Activated CD4-positive, alpha-beta T cell treated with anti-CD3 and anti-CD28 coated beads for 36 hours (primary cell): ENCODE measurements around the gene SLC25A25. TPM values are rescaled to one million over a fixed set of nuclear protein-coding genes. Genes with fewer than 3 reads are reported as not detected.
"Not testable (repeated sequence)": the region's sequence is repeated elsewhere in the genome, so short reads cannot be mapped to it uniquely, and the experiment has no call there.

Source experiments
- ATAC-seq: fragments of 200-7000 bp; cut with Tn5 transposase; one replicate; pipeline ENCODE4 v1.10.0; 2021; ENCODE audit warnings: mild to moderate bottlenecking, moderate library complexity
- CTCF ChIA-PET: fragments of 350-600 bp; sonication (Branson Sonifier 250); formaldehyde crosslinking; loops from one replicate; lab custom pipeline; 2021; ENCODE audit warnings: antibody characterized with exemption; lab: Charles Lee
- POLR2A ChIA-PET: fragments of 350-600 bp; sonication (Branson Sonifier 250); formaldehyde crosslinking; loops from one replicate; lab custom pipeline; 2021; ENCODE audit warnings: antibody characterized with exemption, inconsistent platforms; lab: Charles Lee
- DNase-seq: peaks from one replicate; pipeline ENCODE4 v3.0.0-alpha.2; 2020
- H3K27ac Mint-ChIP-seq: one replicate; pipeline ENCODE4 v1.8.0; 2021; ENCODE audit warnings: mixed read lengths
- H3K27me3 Mint-ChIP-seq: one replicate; pipeline ENCODE4 v1.8.0; 2021; ENCODE audit warnings: mixed read lengths
- H3K36me3 Mint-ChIP-seq: one replicate; pipeline ENCODE4 v1.8.0; 2021; ENCODE audit warnings: low read depth, mixed read lengths
- H3K4me1 Mint-ChIP-seq: one replicate; pipeline ENCODE4 v1.8.0; 2021; ENCODE audit warnings: mixed read lengths
- H3K4me3 Mint-ChIP-seq: one replicate; pipeline ENCODE4 v1.8.0; 2021; ENCODE audit warnings: mild to moderate bottlenecking, moderate library complexity, mixed read lengths
- H3K9me3 Mint-ChIP-seq: one replicate; pipeline ENCODE4 v1.8.0; 2021; ENCODE audit warnings: low read depth, mixed read lengths
- intact Hi-C, 2 experiments: fragments of 100-400 bp; cut with DNase I in 1 of 2; cut with micrococcal nuclease in 1 of 2; formaldehyde crosslinking; loops; one replicate each; pipeline versions ENCODE4 v1.14.2 to v1.15.1; 2022 to 2024; cut with DNase I, micrococcal nuclease
- total RNA-seq, 2 experiments: library from RNA; stranded (reverse); gene quantifications; one replicate each; pipeline ENCODE4 v1.2.3, GENCODE V29; 2021

The SLC25A25 gene
- total RNA-seq, 2 experiments from 2014 or later, result 6.9 to 10.8 TPM

DNA sequence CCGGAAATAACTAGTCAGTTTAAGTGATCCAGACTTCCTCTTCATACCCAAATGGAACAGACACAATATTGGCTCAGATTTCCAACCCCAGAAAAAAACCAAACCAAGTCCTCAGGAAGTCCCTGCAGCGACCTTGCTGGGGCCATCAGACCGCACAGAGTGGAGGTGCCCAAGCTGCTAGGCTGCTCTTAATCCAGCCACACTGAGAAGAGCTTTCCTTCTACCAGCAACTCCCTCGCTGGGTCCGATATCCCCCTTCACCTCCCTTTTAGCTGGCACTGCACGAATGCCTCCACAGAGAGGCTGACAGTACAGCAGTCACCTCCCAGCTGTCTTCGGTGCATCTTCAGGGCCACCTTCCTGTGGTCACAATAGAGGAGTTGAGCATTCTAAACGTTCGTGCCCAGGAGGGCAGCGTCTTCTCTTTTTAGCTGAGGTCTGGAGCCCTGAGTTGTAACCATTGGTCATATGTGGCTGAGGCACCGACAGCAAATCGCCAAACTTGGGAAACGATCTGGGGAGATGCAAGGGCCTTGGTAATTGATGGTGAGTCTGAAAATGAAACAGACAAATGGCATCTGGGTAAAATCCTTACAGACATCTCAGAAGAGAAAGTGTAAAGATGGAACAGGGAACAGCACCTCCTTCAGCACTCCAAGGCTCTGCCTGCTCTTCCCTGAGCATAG lies 6.6 kb upstream of the SLC25A25 start:
- Mint-ChIP-seq H3K27me3 (no peaks in the 10 kb centered on the region), H3K27ac (peak overlapping the region; percentile 76), H3K4me1 (peaks cover 42% of the 10 kb centered on the region), H3K9me3 (no peaks in the 10 kb centered on the region), H3K4me3 (peak overlapping the region; percentile 34), H3K36me3 (peaks cover 13% of the 10 kb centered on the region)
- DNase-seq (no peak), ATAC-seq (peak; percentile 33)
- ChIA-PET CTCF (interaction anchor here (0.6 to 1.5 kb wide), 5 partner anchors 8 to 457 kb away, joined by 3 to 8 read pairs (median 4); no protein-coding TSS in a partner anchor), POLR2A (no interaction called here)
- intact Hi-C loops, result loop anchor here (10.0 kb wide), 2 partner anchors 277 to 837 kb away; partner anchors contain the start of gene CDK9 (in 1 of the 2)

- no peaks in the 10 kb centered on the region for H3K9me3 Mint-ChIP-seq
- intact Hi-C loops, result loop anchor here (10.0 kb wide), 2 partner anchors 277 to 837 kb away; partner anchors contain the start of gene CDK9 (in 1 of the 2)
- no peak for DNase-seq
- CTCF ChIA-PET, result interaction anchor here (0.6 to 1.7 kb wide), 6 partner anchors 9 to 121 kb away, joined by 3 to 8 read pairs (median 4); no protein-coding TSS in a partner anchor
- peaks cover 43% of the 10 kb centered on the region for H3K4me1 Mint-ChIP-seq
- POLR2A ChIA-PET, result no interaction called here
- H3K27ac Mint-ChIP-seq, result peak overlapping the region; percentile 76
- no peaks in the 10 kb centered on the region for H3K27me3 Mint-ChIP-seq
- no peak overlapping the region for H3K4me3 Mint-ChIP-seq
- H3K36me3 Mint-ChIP-seq, result peaks cover 13% of the 10 kb centered on the region
- ATAC-seq, result no peak
Measured at GRCh38 chr9:128062279-128062678, 5.8 kb upstream of the SLC25A25 start.

DNA sequence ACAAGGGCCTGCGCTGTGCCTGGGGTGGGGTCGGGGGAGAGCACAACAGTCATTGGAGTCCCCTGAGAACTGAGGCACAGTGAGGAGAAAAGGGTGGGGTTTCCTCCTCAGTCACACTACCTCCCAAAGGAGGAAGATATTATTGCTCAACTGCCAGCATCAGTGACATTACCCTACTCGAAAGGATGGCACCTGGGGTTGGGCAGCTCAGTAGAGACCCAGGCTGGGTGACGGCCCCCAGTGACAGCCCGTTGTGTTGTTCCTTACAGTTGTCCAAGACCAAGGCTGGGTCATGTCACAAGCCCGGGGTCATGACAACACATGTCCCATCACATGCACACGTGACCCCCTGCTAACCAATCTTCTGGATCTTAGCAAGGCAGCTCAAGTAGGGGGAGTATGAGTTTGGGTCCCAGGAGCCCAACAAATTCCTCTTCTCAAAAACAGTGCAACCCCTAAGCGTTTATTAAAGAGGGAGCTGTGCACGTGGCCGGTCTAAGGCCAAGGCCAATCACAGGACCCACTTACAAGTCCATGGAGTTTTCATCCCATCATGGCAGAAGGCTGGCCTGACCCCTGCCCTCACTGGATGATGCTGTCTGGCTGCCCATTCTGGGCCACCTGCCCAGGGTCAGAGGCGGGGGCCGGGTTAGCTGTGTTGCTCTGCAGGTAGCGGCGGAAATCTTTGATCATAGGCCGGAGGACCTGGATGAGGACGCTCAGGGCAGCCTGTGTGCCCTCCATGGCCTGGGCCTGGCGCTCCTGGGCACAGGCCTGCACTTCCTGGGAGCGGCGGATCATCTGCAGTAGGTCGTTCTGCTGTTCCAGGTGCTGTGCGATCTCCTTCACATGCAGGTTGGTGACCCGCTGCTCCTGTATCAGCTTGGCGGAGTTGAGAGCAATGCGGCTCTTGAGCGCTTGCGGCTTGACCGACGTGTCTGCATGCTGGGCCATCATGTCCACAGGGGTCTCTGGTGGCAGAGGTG lies 4.9 kb upstream of the SLC25A25 start:
- Mint-ChIP-seq H3K4me1 (peaks cover 43% of the 10 kb centered on the region), H3K9me3 (no peaks in the 10 kb centered on the region), H3K4me3 (no peak overlapping the region), H3K36me3 (peaks cover 13% of the 10 kb centered on the region), H3K27me3 (no peaks in the 10 kb centered on the region), H3K27ac (no peak overlapping the region)
- DNase-seq (no peak), ATAC-seq (no peak)
- ChIA-PET CTCF (interaction anchor here (0.6 to 3.5 kb wide), 4 partner anchors 9 to 122 kb away, joined by 3 to 15 read pairs (median 4); no protein-coding TSS in a partner anchor), POLR2A (interaction anchor here (0.6 kb wide), 1 partner anchor 13 kb away, joined by 3 read pairs; no protein-coding TSS in a partner anchor)
- intact Hi-C loops, result loop anchor here (10.0 kb wide), 2 partner anchors 278 to 838 kb away; partner anchors contain the start of gene CDK9 (in 1 of the 2)

DNA sequence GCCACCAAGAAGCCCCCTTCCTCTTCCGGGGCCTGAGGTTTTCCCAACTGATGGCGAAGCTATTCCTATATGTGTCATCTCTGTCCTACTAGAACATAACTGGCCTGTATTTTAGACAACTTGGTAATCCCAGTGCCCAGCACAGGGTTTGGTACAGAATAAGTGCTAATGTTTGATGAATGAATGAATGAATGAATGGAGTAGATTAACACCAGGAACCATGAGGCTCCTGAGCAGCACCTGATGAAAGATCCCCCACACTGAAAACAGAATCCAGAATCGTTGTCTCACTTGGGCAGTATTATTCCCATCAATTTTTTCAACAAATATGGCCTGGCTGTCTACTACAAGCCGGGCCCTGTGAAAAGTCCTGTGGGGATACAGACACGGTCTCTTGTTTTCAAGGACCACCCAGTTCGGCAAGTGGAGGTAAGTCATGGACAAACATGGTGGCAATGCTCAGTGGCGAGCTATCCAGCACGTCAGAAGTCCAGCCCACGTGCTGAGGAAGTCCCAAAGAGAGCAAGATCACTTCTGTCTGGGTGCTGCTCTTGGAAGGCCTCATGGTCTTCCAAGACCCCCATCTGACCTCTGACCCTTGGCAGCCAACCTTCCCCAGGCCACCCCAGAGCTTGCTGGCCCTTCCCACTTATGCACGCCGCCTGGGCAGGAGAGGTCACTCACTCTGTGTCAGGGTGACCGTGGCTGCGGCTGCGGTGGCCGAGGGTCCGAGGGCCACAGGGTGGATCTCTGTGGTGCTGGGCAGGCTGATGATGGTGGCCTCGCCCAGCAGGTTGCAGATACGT lies 1.9 kb upstream of the SLC25A25 start:
- Mint-ChIP-seq H3K9me3 (no peaks in the 10 kb centered on the region), H3K4me1 (peaks cover 52% of the 10 kb centered on the region), H3K27me3 (no peaks in the 10 kb centered on the region), H3K36me3 (peaks cover 20% of the 10 kb centered on the region), H3K4me3 (no peak overlapping the region), H3K27ac (no peak overlapping the region)
- intact Hi-C loops, result loop anchor here (2.0 to 10.0 kb wide), 9 partner anchors 35 to 961 kb away; partner anchors contain the start of genes CDK9 (in 1 of the 2), DPM2 (in 1 of the 2), KYAT1 (in 1 of the 2) and LRRC8A (in 1 of the 2)
- CTCF ChIA-PET, result interaction anchor here (0.6 to 3.5 kb wide), 9 partner anchors 9 to 223 kb away, joined by 3 to 15 read pairs (median 3); no protein-coding TSS in a partner anchor
- DNase-seq (no peak), ATAC-seq (no peak)
- POLR2A ChIA-PET, result interaction anchor here (0.9 to 1.0 kb wide), 2 partner anchors 23 to 32 kb away, joined by 3 to 4 read pairs; no protein-coding TSS in a partner anchor

GRCh38 chr9:128066713-128067644 lies 1.1 kb upstream of the SLC25A25 start, which contains the start of gene NAIF1:
TSS of gene NAIF1 (minus strand) at chr9:128067320. CDS start at chr9:128067101, 219 bp downstream.
- POLR2A ChIA-PET, result interaction anchor here (0.6 to 2.5 kb wide), 5 partner anchors 27 to 291 kb away, joined by 3 to 10 read pairs (median 3); no protein-coding TSS in a partner anchor
- Mint-ChIP-seq H3K9me3 (no peaks in the 10 kb centered on the region), H3K27me3 (no peaks in the 10 kb centered on the region), H3K36me3 (peaks cover 14% of the 10 kb centered on the region), H3K4me1 (peaks cover 49% of the 10 kb centered on the region), H3K27ac (no peak within 1 kb of the TSS), H3K4me3 (no peak within 1 kb of the TSS)
- intact Hi-C loops, result loop anchor here (1.0 to 10.0 kb wide), 18 partner anchors 27 to 960 kb away; partner anchors contain the start of genes BBLN (in 1 of the 2), CDK9 (in 1 of the 2), DPM2 (in 1 of the 2) and GOLGA2 (in 1 of the 2)
- ATAC-seq (peak; percentile 77), DNase-seq (peak; percentile 98)
- CTCF ChIA-PET, result interaction anchor here (0.6 to 2.8 kb wide), 17 partner anchors 10 to 163 kb away, joined by 3 to 12 read pairs (median 4); no protein-coding TSS in a partner anchor

DNA sequence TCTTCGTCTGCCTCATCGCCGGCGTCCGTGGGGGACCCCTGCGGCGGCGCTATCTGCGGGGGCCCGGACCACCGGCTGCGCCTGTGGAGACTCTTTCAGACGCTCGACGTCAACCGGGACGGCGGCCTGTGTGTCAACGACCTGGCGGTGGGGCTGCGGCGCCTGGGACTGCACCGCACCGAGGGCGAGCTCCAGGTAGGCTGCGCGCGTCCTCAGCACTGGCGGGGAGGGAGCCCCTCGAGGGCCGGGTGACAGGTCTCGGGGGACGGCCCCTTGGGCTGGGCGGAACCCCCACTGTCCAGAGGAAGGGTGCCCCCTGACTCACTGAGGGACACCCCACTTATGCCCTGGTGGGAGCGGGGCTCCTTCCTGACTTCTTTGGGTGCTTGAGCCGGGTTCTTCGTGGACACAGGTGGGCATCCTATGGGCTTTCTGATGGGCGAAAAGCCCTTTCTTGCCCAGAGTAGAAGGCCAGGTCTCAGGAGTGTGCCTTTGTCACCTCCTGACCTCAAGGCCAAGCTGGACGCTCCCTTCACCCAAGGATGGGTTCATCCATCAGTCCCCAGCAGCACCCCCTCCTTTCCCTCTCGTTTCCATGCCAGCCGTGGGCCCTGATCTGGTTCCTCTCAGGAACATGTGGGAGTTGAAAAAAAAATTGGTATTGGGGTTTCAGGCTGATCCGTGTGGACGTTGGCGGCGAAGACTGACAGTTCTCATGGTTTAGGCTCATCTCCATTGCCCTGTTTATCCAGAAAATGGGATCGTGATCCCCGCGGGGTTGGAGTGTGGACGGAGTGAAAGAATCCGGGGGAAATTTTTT lies 564 bp downstream of the SLC25A25 start:
- Mint-ChIP-seq H3K4me3 (no peak overlapping the region), H3K9me3 (no peaks in the 10 kb centered on the region), H3K36me3 (peaks cover 10% of the 10 kb centered on the region), H3K27me3 (no peaks in the 10 kb centered on the region), H3K27ac (peak overlapping the region; percentile 90), H3K4me1 (peaks cover 58% of the 10 kb centered on the region)
- POLR2A ChIA-PET, result interaction anchor here (0.6 to 2.5 kb wide), 3 partner anchors 11 to 35 kb away, joined by 3 to 10 read pairs (median 4); no protein-coding TSS in a partner anchor
- CTCF ChIA-PET, result interaction anchor here (0.7 to 1.7 kb wide), 2 partner anchors 10 to 33 kb away, joined by 4 to 12 read pairs; no protein-coding TSS in a partner anchor
- ATAC-seq (no peak), DNase-seq (peak; percentile 68)
- intact Hi-C loops, result loop anchor here (1.0 to 10.0 kb wide), 13 partner anchors 41 to 959 kb away; partner anchors contain the start of genes CDK9 (in 1 of the 2), FPGS (in 1 of the 2), KYAT1 (in 1 of the 2) and LRRC8A (in 1 of the 2)

- peaks cover 10% of the 10 kb centered on the region for H3K36me3 Mint-ChIP-seq
- intact Hi-C loops, result no loop called here
- no peaks in the 10 kb centered on the region for H3K9me3 Mint-ChIP-seq
- ATAC-seq, result no peak
- peaks cover 44% of the 10 kb centered on the region for H3K4me1 Mint-ChIP-seq
- peak overlapping the region; percentile 88 for H3K27ac Mint-ChIP-seq
- ChIA-PET POLR2A (interaction anchor here (0.6 kb wide), 2 partner anchors 19 to 93 kb away, joined by 4 to 6 read pairs; no protein-coding TSS in a partner anchor), CTCF (no interaction called here)
- H3K4me3 Mint-ChIP-seq, result no peak overlapping the region
- DNase-seq, result no peak
- H3K27me3 Mint-ChIP-seq, result no peaks in the 10 kb centered on the region
Measured at GRCh38 chr9:128070874-128071273, 2.8 kb downstream of the SLC25A25 start.

DNA sequence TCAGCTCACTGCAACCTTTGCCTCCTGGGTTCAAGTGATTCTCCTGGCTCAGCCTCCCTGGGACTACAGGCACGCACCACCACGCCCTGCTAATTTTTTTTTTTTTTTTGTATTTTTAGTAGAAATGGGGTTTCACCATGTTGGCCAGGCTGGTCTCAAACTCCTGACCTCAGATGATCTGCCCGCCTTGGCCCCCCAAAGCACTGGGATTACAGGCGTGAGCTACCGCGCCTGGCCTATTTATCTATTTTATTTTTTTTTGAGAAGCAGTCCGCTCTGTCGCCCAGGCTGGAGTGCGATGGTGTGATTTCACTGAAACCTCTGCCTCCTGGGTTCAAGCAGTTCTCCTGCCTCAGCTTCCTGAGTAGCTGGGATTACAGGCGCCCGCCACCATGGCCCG lies 3.4 kb downstream of the SLC25A25 start:
- H3K27me3 Mint-ChIP-seq, H3K36me3 Mint-ChIP-seq, ATAC-seq, DNase-seq, intact Hi-C loops, H3K9me3 Mint-ChIP-seq: not testable (repeated sequence)
- peak overlapping the region; percentile 64 for H3K4me3 Mint-ChIP-seq
- ChIA-PET CTCF (interaction anchor here (1.0 to 3.1 kb wide), 7 partner anchors 13 to 202 kb away, joined by 4 to 10 read pairs (median 7); no protein-coding TSS in a partner anchor), POLR2A (interaction anchor here (0.6 kb wide), 1 partner anchor 94 kb away, joined by 4 read pairs; no protein-coding TSS in a partner anchor)
- H3K4me1 Mint-ChIP-seq, result peaks cover 38% of the 10 kb centered on the region
- peak overlapping the region; percentile 92 for H3K27ac Mint-ChIP-seq
